Amniotic stem cell (primary cell): ENCODE measurements around the gene BRCC3.

ENCODE experiments used
- DNase-seq: peaks from one replicate; lab custom pipeline; 2025; lab: John Stamatoyannopoulos, UW

Gene BRCC3

DNA sequence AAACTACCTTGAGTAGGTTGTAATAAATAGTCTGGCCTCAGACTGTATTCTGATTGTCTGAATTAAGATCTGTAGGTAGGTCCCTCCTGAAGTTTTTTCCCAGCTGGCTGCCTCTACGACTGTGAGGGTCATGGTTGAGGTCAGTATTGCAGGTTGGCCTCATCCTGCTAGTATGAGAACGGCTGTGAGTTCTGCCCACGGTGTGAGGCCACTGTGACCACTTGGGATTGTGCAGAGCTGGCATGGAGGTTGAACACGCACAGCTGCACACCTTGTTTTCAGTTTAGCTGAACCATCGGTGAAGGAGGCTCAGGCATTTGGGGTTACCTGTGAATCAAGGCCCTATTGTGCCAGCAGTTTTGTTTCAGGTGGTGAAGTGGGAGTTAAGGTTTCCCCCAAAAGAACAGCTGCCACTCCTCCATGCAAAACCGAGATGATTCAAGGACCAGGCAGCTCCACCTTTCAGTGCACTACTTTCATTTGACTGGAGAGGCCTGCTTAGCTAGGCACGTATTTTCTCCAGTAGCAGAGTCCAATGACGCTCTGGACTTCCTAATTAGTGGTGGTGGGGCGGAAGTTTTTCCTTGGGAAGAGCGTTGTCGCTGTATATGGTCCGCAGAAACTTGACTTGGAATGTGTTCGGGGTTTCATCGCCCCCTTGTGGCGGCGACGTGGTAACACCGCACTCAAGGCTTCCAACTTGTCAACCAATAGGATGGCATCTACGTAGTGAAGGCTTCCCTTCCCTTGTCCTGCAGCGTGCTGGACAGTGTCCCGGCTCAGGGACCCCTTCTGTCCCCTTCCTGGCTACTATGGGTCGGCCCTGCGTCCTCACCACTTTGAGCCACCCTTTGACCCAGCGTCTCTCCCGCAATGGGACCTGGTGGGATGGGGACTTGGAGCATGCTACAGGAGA lies 14.2 kb upstream of the BRCC3 start:
- DNase-seq, result peak; percentile 6

DNA sequence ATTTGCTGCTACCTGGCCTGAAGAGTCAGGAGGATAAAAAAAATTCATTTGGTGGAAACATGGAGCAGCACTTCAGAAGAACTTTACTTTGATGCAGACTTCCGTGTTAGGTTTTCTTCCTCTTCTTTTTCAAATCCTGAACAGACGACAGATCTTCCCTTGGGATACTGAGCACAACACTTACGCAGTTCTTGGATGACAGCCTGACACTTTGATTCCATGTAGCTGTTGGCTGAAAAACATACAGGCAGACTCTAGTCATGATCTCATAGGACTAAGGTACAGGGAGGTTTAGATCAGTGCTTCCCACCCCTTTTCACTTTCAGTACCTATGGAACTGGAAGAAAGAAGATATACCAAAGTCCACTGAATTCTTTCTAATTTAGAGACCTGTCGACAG lies 9.5 kb upstream of the BRCC3 start:
- DNase-seq, result no peak

DNA sequence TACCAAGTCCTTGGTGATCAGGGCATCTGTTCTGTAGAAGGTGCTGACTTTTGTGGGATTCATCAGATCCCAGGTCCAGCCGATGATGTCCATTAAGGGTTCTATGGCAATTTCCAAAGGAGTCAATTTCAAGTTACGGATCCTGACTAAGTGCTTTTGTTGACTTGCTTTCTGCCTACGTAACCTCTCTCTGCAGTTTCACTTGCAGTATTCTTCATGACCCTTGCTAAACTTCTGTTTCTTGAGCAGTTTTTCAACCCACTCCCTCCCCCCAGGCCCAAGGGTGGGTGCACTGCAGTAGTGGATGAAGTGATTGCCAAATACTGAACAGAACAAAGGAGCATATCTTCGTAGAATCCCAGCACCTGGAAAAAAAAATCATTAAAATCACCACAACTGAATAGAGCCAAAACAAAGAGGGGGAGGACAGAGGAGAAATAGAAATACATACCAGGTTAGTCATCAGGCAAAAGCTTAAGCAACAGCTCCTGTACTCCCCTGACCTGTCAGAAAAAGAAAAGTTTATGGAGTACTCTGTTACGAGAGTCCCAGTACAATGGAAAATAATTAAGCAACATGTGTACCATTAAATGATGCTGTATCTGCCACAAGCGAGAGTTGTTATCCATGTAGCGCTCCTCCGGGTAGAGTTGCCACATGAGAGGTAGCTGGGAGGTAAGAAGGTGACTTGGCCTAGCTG lies 6.1 kb upstream of the BRCC3 start:
- no peak for DNase-seq

DNA sequence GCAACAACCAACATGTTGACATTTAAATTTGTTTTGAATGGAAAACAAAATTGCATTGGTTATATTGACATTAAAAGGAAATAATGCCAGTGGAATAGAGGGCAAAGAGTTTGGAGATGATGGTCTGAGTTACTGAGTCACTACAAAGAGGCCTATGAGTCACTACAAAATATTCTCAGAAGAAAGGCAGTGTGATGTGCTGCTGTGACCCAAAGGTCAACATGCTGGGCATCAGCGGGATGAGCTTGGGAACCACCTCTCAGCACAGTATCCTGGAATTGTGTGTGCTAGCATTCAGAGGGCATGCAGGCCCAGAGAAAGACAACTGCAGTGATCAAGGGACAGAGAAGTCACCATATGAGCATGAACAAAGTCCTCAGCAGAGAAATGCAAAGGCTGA lies 3.1 kb upstream of the BRCC3 start:
- DNase-seq, result no peak

DNA sequence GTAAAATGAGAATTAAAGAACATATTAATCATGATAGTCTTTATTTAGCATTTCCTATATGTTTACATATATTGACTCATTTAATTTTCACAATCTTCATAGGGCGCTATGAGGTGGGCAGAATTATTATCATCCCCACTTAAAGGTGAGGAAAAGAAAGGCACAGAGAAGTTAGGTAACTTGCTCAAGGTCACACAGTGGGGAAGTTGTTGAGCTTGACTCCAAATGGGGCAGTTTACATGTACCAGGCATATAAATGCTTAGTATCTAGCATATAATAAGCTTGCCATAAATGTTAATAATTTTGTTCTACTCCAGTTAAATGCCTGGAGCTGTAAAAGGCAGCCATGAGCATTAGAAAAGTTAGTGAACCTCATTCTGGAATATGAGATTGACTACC lies 1.9 kb upstream of the BRCC3 start:
- no peak for DNase-seq

DNA sequence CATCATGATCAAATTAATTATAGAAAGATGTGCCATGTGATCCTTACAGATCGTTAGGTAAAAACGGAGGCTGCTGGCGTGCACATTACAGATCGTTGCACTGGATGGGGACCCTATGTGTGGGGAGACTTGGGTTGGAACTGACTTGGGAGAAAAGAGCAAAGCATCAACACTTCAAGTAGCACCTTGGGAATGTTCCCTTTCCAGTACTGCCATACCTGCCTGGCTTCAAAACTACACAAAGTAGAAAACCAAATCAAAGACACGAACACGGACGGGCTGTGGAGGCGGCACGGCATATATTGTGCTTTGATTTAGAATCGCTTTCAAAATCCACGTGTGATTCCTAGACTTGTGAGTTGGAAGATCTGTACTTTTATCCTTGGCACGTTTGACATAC lies 1.3 kb upstream of the BRCC3 start:
- no peak for DNase-seq

DNA sequence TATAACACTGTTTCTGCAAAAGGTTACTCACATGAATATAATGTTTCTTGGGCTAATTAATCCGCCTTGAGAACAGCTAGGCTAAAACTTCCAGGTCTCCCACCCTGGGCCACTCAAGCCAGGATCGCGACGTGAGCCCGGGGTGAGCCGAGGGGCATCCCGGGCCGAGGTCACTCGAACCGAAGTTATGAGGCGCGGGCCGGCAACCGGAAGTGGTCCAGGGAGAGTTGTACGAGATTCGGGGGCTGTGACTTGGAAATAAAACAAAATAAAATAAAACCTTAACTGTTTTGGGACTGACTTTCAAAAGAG lies 689 bp upstream of the BRCC3 start:
- no peak for DNase-seq

DNA sequence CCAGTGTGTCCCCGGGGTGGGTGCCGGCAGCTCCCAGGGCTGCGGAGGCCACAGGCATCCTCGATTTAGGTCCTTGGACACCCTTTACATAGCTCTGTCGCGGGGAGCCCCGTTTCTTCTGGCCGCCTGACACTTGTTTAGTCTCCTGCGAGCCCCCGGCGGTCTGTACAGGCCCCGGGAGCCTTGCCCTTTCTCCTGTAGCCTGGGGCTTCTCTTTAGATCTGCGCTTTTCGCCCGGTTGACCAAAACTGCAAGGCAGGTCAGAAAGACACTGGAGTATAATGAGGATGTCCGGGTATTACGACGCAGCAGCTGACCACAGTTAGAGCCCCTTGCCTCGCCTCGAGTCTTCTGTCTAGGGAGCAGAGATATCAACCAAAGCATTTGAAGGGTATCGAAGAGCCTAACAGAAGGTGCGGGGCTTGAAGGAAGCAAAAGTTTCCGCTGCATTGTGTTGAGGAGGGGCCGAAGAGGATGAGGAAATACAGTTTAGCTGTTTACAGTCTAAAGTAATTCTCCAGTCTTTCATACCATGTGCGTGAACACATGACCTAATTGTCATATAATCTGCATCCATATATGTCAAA lies 479 bp downstream of the BRCC3 start:
- DNase-seq, result no peak

DNA sequence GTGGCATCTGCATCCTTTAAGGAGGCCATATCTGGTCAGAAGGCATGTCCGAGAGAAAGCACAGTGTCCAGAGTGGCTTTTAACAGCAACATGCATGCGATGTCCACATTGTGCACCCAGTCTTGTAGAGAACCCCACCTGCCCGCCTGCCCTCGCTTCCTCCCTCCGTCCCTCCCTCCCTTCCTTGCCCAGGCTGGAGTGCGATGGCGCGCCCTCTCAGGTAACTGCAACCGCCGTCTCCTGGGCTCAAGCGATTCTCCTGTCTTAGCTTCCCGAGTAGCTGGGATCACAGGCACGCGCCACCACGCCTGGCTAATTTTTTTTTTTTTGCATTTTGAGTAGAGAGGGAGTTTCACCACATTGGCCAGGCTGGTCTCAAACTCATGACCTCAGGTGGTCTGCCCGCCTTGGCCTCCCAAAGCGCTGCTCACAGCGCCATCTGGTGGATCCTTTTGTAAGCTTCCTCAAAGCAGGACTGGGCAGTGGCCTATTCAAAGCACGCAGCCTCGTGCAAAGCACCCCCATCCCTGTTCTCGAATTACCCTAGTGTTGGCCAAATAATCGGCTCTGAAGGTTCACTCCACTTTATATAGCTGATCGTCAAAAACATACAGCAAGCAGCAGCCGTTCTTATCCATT lies 15.0 kb downstream of the BRCC3 start:
- DNase-seq, result no peak

DNA sequence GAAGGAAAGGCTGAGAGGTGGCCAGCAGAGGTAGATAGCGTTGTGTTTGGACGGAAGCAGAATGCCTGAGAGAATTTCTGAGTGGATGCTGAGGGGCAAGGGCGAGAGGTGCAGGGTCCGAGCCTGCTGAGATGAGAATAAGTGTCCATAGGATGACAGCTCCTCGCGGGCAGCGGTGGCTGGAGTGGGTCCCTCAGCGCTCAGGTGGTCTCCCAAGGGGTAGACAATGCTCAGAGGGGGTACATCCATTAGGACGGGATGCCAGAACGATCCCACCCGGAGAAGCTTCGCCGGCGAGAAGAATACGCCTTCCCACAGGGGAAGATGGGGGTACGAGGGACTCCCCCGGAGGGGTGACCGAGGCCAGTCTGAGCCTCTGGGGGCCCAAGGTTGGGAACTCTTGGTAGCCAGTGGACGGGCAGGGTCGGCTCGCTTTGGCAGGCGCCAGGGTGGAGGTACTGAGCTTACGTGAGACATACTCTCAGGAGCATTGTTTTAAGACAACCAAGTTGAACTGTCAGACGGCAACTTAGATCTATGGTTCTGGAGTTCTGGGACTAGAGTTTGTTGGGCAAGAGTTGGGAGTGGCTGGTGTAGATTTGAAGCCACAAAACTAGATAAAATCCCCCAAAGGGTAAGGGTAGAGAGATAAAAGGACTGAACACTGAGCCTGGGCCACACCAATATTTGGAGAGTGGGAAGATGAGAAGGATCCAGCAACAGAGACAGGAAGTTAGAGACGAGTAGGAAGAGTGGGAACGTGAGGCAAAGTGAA lies 15.8 kb downstream of the BRCC3 start:
- DNase-seq, result no peak

DNA sequence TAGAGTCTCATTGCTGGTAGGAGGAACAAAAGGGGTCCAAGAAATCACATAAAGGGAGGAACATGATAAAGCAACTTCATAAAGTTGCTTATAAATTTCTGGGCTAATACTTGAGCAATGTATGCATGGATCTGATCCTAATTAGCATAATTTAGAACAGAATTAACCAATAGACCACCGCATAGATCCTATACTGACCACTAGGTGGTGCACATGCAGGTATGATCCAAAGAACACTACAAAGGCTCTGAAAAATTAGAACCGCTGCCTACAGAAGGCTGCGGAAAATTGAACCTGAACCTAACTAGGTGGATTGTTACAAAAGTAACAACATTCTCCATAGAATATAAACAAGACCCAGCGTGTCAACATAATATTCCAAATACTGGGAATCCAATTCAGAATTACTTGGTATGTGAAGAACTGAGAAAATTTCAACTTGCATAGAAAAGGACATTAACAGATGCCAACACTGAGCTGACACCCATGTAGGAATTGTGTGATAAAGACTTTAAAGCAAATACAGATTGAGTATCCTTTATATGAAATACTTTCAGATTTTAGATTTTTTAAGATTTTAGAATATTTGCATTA lies 23.3 kb downstream of the BRCC3 start:
- no peak for DNase-seq

DNA sequence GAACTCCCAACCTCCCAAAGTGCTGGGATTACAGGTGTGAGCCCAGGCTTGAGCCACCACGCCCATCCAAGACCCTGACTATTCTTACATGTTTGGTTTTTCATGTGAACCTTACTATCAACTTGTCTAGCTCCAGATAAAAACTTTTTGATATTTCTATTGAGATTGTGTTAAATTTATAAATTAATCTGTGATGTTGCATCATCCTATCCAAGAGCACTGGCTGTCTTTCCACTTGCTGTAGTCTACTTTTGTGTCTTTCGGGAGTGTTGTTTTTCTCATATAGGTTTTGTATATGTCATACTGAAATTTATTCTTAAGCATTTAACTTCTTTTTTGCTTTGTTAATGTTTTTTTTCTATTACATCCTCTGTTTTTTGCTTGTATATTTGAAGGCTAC lies 34.6 kb downstream of the BRCC3 start:
- no peak for DNase-seq

DNA sequence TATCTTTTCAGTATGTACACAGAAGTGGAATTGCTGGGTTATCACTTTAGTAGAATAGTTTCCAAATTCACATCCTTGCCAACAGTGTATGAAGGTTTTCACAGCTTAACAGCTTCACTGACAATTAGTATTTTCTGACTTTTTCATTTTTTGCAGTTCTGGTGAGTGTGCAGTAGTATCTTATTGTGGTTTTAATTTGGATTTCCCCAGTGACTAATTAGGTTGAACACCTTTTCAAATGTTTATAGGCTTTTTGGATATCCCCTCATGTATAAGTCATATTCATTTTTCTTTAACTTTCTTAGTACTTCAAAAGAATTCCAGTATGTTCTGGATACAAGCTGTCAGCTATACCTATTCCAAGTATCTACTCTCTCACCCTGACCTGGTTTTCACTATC lies 37.1 kb downstream of the BRCC3 start:
- no peak for DNase-seq

DNA sequence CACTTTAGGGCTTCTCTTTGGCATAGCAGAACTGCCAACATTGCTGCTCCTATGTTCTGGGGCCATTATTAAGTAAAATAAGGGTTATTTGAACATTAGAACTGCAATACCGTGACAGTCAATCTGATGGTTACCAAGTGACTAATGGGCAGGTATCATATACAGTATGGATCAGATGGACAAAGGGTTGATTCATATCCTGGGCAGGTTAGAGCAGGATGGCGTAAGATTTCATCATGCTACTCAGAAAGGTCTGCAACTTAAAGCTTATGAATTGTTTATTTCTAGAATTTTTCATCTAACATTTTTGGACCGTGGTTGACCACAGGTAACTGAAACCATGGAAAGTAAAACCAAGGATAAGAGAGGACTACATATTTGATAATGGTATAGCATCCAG lies 40.9 kb downstream of the BRCC3 start:
- no peak for DNase-seq

DNA sequence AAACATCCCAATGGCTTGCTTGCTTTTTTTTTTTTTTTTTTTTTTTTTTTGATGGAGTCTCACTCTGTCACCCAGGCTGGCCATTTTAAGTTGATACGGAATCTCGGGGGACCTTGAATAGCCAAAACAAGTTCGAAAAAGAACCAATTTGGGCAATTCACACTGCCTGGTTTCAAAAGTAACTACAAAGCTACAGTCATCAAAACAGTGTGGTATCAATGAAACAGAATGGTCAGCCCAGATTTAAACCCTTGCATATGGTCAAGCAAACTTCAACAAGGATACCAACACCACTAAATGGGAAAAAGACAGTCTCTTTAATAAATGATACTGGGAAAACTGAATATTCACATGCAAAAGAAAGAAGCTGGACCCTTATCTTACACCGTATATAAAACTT lies 41.8 kb downstream of the BRCC3 start:
- DNase-seq, result no peak

DNA sequence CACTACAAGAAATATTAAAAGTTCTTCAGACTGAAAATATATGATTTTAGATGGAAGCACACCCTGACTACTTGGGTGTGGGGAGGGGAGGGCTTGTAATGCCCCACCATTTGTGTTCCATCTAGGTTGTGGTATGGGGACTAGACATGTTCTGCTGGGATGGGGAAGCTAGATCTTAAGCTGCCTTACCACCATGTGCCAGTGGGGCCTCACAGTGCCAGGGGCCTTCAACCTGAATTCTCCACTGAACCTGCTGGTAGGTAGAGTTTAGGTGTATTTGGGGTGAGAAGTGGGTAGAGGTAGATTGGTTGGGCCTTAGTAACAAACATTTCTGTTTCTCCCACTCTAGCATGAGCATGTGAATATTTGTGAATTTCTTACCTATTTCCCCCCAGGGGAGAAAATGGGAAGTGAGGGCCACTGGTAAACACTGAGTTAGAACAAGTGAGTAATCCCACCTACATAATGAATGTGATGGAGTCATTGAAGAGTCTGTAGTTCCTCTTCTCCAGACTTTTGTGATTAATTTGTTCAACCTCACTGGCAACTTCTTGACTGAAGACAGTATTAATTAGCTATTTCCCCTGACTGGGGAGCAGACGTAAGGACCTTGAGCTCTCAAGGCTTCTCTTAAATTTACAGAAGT lies 44.0 kb downstream of the BRCC3 start:
- DNase-seq, result no peak

DNA sequence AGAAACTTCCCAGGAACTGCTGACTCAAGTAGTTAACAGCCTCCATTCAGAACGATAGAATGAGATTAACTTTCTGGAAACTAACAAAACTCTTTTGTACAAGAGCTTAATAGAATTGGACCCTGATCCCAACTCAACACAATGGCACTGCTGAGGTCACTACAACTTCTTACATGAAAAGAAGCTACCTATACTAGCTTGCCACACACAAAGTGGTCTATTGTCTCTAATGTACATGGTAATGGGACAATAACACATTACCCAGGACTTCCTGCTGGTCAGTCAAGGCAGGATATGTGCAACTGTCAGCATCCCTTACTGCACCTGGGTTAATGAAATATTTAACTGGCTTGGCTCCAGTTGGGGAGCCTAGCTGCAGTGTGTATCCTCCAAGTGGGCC lies 56.2 kb downstream of the BRCC3 start:
- DNase-seq, result no peak

DNA sequence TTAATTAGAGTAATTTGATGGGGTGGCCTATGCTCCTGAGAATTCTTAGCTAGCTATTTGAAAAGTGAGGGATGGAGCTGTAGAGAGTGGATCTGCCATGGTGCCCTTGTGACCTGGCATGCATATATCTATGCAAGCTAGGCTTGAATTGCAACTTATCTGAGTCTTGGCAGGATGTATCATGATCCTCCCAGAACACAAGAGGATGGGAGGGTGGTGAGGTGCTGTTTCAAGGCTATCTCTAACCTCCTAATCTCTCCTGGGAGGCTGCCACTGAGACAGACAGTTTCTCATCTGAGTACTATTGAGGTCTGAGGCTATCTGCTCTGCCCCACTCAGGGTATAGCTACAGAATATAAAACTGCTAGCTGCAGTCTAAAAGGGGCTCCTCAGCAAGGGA lies 56.6 kb downstream of the BRCC3 start:
- DNase-seq, result no peak

DNA sequence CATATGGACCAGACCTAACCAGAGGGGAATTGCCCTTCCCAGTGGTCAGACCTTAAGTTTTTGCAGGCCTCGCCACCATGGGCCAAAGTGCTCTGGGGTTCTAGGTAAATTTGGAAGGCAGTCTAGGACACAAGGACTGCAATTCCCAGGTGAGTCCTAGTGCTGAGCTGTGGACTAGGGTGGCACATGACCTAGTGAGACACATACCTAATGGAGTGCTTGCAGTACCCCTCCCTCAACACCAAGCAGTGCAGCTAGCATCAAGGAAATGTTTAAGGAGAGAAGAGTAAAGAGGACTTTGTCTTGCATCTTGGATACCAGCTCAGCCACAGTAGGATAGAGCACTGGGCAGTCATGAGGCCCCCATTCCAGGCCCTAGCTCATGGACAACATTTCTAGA lies 60.8 kb downstream of the BRCC3 start:
- no peak for DNase-seq

DNA sequence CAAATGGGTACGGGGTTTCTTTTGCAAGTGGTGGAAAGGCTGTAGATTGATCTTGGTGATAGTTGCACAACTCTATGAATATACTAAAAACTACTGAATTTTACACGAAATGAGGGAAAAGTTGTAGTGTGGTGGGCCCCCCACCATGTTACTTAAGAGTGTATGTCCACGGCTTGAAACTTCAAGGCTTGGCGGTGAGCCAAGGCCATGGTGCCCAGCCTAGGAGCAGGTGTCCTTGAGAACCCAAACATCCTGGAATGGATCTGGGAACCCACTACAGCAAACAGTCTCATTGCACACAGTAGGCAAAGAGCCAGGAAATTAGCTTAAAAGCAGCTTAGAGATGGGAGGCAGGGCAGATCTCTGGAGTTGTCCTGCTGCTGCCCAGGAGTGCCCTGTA lies 62.9 kb downstream of the BRCC3 start:
- no peak for DNase-seq

DNA sequence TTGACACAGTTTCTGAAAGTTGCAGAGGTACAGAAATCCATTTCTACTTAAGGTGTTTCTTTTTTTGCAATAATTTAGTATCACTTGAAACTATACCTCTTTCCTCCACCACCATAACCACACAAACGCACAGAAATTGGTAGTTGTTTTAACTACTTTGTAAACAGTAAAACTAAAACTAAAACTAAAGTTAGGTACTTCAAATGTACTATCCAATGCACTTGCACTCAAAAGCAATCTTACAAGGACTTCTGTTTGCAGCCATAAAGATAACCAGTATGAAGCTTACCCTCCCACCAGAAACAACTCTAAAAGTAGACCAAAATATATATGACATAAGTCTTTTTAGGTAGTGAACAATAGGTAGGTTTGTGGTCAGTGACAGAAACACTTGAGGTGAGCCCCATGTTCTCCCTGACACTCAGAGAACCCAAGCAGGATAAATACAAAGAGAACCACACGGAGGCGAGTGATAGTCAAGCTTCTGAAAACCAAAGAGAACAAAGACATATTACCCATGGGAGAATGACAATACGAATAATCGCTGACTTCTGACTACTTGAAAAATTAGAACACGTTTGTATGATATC lies 72.7 kb downstream of the BRCC3 start:
- DNase-seq, result no peak
